NCI-H2171 treated with DMSO at 0.1 percent for 48 hours (cell line): ENCODE results near the gene CTXND1.

Experiments used
- DNase-seq: peaks from one replicate; lab custom pipeline; 2025; lab: John Stamatoyannopoulos, UW

The CTXND1 gene

GRCh38 chr15:80208758-80209734 lies 43.0 kb downstream of the CTXND1 start:
- DNase-seq: no peak

DNA sequence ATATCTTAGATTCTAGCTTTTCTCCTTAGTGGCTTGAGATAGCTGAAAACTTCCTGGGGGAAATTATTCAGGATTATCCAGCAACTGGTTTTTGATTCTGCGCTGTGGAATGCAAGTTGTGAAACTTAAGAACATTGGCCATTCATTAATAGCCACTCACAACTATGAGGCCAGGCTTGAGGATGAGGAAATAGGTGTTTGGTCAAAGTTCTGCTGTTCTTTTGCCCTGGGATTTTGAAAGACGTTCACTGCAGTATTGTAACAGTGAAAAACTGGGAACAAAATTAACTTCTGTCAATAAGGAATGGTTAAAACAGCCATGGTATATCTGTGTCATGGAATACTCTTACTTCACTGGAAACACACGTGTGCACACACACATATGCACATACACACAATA lies 44.1 kb downstream of the CTXND1 start:
- no peak for DNase-seq

- DNase-seq: no peak
These were observed 47.8 kb downstream of the CTXND1 start for GRCh38 chr15:80204231-80204630.

DNA sequence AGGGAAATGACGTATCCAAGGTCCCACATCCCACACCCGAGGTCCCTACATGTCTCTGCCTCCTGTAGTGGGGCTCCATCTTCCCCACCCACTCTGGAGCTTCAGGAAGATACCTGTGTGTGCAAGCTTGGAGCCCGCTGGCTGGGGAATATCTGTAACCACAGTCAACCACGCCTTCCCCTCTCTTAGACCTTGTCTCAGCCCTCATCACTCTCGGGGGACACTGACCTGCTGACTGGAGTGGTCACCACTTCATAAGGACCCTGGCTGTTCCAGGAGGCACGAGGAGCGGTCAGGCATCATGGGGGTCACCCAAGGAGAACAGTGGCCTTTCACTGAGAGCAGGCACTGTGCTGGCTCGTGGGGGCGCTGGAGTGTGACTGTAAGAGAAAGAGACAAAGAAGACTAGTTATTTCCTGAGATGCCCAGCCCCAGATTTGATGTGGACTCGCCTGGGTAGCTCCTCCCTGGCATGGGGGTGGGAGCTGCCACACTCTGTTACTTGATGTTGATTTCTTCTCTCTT lies 48.6 kb downstream of the CTXND1 start:
- DNase-seq: no peak

DNA sequence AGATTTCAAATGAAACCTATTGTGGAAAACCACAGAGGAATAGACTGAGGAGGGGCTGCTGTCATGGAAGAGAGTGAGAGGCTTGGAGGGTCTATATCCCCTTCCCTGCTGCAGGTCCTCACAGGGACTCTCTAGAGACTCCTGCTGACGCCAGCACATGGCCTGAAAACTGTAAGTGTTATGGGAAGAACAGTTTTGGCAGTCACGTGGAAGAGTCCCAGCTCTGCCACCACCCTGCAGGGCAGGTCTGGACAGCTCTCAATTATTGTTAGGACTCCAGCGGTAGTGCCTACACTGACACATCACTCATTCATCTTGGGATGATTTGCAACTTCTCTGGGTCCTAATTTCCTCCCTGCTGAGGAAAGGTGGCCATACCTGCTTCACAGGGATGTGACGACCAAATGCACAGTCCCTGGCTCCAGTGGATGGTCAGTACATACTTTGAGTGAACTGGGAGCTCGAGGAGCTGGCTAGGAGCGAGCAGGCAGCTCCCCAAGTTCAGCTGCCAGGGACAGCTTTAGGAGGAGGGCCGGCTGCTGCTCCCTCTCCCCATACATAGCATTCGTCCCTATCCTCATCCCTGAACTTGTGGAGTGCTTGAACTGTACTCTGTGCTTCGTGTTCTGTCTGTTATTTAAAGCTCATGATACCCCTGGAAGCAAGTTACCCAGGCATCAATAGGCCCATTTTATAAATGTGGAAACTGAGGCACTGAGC lies 49.2 kb downstream of the CTXND1 start:
- peak; percentile 42 for DNase-seq

DNA sequence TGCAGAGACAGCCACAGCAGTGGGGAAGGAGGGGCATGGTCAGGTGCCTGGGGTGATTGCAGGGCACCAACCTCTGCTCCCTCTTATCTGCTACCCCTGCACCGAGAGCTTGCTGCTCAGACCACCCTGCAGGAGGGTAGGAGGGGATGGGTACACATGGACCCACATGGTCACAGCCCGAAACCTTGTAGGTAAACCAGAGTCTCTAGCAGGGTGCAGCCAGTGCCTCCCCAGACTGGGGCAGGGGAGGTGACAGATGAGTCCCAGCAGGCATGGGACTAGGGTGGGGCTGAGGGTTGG lies 50.0 kb downstream of the CTXND1 start:
- no peak for DNase-seq

- DNase-seq: no peak
These were observed 50.6 kb downstream of the CTXND1 start for GRCh38 chr15:80201256-80202015.

DNA sequence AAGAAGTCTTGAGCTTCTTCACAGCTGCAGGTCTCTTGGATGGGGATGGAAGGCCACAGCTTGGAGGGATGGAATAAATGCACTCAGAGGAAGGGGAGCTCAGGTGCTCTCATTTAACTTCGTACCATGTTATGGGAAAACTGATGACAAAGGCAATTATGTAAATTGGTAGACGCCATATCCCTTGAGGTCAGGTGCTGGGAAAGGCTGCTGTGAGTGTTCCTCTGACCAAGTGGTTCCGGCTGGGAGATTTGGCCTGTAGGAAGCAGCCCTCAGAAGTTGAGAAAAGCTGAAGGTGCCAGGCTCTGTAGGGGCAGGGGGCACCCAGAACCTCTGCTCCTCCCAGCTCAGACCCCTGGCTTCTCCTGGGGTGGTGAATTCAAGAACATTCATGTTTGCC lies 52.1 kb downstream of the CTXND1 start:
- no peak for DNase-seq

- DNase-seq: no peak
These were observed 52.6 kb downstream of the CTXND1 start for GRCh38 chr15:80199366-80199765.

GRCh38 chr15:80194914-80195313 lies 57.1 kb downstream of the CTXND1 start:
- no peak for DNase-seq

GRCh38 chr15:80194186-80194585 lies 57.8 kb downstream of the CTXND1 start:
- no peak for DNase-seq

- DNase-seq: no peak
These were observed 60.0 kb downstream of the CTXND1 start for GRCh38 chr15:80191897-80192595.

DNA sequence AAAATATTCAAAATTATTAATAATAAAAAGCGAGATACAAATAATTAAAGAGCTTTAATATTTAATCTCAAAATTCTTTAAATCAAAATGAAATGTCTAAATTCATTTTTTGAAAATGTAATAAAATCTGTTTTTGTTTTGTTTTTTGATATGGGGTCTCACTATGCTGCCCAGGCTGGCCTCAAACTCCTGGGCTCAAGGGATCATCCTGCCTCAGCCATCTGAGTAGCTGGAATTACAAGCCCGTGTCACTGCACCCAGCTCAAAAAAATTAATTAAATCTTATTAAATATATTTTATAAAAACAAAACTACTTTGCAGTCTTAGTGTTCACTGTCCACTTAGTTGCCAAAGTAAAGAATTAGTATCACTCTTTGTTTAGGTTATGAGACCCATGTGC lies 60.8 kb downstream of the CTXND1 start:
- DNase-seq: no peak

GRCh38 chr15:80188251-80188650 lies 63.8 kb downstream of the CTXND1 start:
- DNase-seq: peak; percentile 76

DNA sequence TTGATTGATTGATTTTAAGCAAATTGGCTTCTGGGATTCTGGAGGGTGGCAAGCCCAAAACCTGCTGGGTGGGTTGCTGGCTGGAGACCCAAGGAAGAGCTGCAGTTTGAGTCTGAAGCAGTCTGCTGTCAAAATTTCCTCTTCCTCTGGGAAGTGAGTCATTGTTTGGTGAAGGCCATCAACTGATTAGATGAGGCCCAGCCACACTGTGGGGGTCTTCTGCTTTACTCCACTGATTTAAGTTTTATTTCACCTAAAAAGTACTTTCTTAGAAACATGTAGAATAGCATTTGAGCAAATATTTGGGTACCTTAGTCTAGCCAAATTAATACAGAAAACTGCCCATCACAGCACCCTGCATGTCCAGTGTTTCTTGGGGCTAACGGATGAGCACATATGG lies 65.4 kb downstream of the CTXND1 start:
- no peak for DNase-seq

GRCh38 chr15:80186066-80186465 lies 65.9 kb downstream of the CTXND1 start:
- no peak for DNase-seq

DNA sequence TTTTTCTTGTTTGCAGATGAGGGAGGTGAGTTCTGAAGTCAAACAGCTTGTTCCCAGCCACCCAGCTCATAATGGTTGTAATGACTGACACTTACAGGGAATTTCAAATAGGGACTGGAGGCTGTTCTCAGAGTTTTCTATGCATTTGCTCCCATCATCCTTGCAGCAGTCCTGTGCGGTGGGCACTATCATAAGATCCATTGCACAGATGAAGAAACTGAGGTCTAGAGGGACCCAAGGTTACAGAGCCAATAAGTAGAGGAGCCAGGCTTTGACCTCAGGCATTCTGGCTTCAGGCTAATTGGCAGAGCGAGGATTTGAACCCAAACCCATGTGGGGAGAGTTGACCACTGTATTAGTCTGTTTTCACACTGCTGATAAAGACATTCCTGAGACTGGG lies 66.9 kb downstream of the CTXND1 start:
- DNase-seq: no peak

- no peak for DNase-seq
These were observed 67.5 kb downstream of the CTXND1 start for GRCh38 chr15:80184554-80184953.

DNA sequence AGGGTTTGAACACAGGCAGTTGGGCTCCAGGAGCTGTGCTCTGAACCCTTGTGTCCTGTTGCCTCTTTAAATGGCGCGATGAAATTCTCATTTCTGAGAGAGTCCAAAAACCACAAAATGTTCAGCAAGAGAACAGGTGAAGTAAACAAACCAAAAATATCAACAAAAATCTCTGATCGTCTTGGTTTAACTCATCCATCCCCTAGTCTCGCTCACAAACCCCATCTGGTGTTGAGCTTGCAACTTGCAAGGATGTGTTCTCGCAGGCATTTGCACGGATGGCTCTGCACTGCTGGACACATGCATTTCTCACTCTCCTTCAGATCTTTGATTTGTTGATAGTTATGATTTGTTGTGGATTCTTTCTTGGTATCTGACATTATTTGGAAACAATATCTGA lies 68.1 kb downstream of the CTXND1 start:
- no peak for DNase-seq

- no peak for DNase-seq
These were observed 68.7 kb downstream of the CTXND1 start for GRCh38 chr15:80183306-80183705.

GRCh38 chr15:80182611-80183261 lies 69.3 kb downstream of the CTXND1 start:
- DNase-seq: peak; percentile 22
